Ectodermal cell (in vitro differentiated cells): ENCODE data around the gene FRMD6.

ENCODE experiments used
- H3K27ac ChIP-seq: 2 replicates; pipeline ENCODE4 v1.7.0; 2013; ENCODE audit warnings: mild to moderate bottlenecking, low read depth, low read length; ENCODE audit not compliant: insufficient read depth, poor library complexity, severe bottlenecking
- H3K27me3 ChIP-seq: 2 replicates; pipeline ENCODE4 v1.7.0; 2013; ENCODE audit warnings: mild to moderate bottlenecking, low read length; ENCODE audit not compliant: insufficient read depth, control insufficient read depth, poor library complexity, severe bottlenecking
- H3K36me3 ChIP-seq: one replicate; pipeline ENCODE4 v1.7.0; 2013; ENCODE audit warnings: low read length; ENCODE audit not compliant: control insufficient read depth, insufficient read depth
- H3K4me1 ChIP-seq: one replicate; pipeline ENCODE4 v1.7.0; 2013; ENCODE audit warnings: low read length; ENCODE audit not compliant: control insufficient read depth, insufficient read depth
- H3K4me3 ChIP-seq: 2 replicates; pipeline ENCODE4 v1.7.0; 2013; ENCODE audit warnings: low read depth, low read length, control low read depth; ENCODE audit not compliant: insufficient read depth
- H3K9me3 ChIP-seq: 2 replicates; pipeline ENCODE4 v1.7.0; 2013; ENCODE audit warnings: mild to moderate bottlenecking, low read length, moderate library complexity; ENCODE audit not compliant: control insufficient read depth
- WGBS, 2 experiments: methylation state at CpG; one replicate each; pipeline ENCODE4 v1.1.7; 2013; ENCODE audit warnings: missing lambda C conversion rate in 2 of 2; 5-methylcytosine and 5-hydroxymethylcytosine counted together

Gene FRMD6

DNA sequence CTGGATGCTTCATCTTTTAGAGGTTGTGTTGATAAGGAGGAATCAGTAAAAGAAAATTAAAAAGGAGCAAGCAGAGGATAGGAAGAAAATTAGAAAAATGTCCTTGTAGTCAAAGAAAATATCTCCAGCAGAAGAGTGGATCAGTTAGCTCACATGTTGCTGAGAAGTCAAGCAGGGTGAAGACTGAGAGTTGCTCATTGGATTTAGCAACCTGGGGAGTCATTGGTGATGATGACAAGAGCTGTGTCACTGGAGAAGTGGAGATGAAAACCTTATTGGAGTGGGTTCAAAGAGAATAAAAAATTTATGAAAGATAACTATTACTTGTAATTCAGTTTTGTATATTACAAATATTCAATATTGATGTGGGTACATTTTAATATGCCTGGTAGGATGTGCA is 9.8 kb downstream of the FRMD6 start:
- Histone ChIP-seq H3K27ac (no peak overlapping the region), H3K9me3 (no peaks in the 10 kb centered on the region), H3K36me3 (no peaks in the 10 kb centered on the region), H3K27me3 (no peaks in the 10 kb centered on the region), H3K4me3 (no peak overlapping the region), H3K4me1 (no peaks in the 10 kb centered on the region)

DNA sequence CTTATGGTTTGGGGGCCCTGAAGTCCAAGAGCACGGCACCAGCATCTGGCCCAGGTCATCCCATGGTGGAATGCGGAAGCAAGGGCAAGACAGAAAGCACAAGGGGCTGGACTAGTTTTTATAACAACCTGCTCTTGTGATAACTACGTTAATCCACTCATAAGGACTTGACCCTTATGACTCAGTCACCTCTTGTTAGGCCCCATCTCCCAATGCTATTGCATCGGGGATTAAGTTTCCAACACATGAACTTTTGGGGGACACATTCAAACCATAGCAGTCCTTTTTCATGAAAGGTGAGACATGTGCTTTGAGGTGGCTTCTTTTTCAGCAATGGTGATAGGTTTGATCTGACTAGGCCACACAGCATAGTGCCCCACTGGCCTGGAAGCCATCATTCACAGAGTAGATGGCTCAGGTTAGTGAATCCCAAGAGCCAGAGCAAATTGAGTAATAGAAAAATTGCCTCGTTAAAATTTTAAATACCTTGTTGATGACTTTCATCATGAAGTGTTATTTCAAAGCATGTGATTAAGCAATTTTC is 12.1 kb downstream of the FRMD6 start:
- no peak overlapping the region for H3K4me3 ChIP-seq

DNA sequence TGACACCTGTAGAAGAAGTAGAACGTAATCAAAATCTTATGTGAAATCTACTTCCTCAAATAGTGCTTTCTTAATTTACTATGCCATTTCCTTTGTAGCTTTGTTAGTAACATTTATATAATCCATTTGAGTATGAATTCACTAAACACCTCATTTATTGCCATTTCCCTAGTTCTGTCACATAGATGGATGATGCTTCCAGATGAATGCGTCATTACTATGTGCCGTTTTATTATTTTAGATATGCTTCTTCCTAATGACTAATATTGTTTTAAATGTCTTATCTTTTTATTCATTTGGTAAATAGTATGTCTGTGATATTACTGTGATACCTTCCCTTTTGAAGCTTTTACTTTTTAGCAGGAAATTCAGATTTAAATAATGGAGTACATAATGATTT is 14.4 kb downstream of the FRMD6 start:
- 100% methylated on average over 2 of the region's 3 CpGs; no CpG with 5 or more reads in 1 of the 2 experiments for WGBS, 2 experiments
- no peaks in the 10 kb centered on the region for H3K36me3 ChIP-seq
- H3K9me3 ChIP-seq, result no peaks in the 10 kb centered on the region
- H3K27me3 ChIP-seq, result no peaks in the 10 kb centered on the region
- H3K27ac ChIP-seq, result no peak overlapping the region
- no peak overlapping the region for H3K4me3 ChIP-seq
- no peaks in the 10 kb centered on the region for H3K4me1 ChIP-seq

More for the DNA sequence above, 12.1 kb downstream of the FRMD6 start:
- Histone ChIP-seq H3K27me3 (no peaks in the 10 kb centered on the region), H3K4me1 (no peaks in the 10 kb centered on the region), H3K9me3 (no peaks in the 10 kb centered on the region), H3K27ac (no peak overlapping the region), H3K36me3 (no peaks in the 10 kb centered on the region)
- WGBS, 2 experiments, result 96 to 97% methylated on average over 5 of the region's 5 CpGs

DNA sequence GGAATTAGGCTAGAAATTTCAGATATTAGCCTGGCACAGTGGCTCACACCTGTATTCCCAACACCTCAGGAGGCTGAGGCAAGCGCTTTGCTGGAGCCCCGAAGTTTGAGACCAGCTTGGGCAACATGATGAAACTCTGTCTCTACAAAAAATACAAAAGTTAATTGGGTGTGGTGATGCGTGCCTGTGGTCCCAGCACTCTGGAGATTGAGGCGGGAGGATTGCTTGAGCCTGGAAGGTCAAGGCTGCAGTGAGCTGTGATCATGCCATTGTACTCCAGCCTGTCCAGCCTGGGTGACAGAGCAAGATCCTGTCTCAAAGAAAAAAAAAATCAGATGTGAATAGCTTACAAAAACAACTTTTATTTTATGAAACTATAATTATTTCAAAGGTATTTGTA is 15.1 kb downstream of the FRMD6 start:
- Histone ChIP-seq H3K36me3 (no peaks in the 10 kb centered on the region), H3K4me1 (peaks cover 3% of the 10 kb centered on the region), H3K9me3 (no peaks in the 10 kb centered on the region), H3K4me3 (no peak overlapping the region), H3K27ac (no peak overlapping the region), H3K27me3 (no peaks in the 10 kb centered on the region)
- WGBS, 2 experiments, result 94 to 95% methylated on average over 4 of the region's 4 CpGs

DNA sequence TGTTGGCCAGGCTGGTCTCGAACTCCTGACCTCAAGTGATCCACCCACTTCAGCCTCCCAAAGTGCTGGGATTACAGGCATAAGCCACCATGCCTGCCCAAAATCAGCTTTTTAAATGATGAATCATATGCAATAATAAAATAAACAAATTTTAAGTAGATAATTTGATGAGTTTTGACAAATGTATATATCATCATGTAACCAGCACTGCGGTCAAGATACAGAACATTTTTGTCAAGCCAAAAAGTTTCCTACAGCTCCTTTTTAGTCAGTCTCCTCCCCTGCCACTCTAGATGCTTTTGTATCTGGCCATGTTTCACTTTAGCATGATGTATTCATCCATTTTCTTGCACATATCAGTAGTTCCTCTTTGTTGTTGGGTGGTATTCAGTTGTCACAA is 17.2 kb downstream of the FRMD6 start:
- WGBS, 2 experiments, result 92 to 96% methylated on average over 2 of the region's 2 CpGs
- Histone ChIP-seq H3K4me3 (no peak overlapping the region), H3K36me3 (no peaks in the 10 kb centered on the region), H3K27ac (no peak overlapping the region), H3K4me1 (peaks cover 5% of the 10 kb centered on the region), H3K9me3 (no peaks in the 10 kb centered on the region), H3K27me3 (no peaks in the 10 kb centered on the region)

DNA sequence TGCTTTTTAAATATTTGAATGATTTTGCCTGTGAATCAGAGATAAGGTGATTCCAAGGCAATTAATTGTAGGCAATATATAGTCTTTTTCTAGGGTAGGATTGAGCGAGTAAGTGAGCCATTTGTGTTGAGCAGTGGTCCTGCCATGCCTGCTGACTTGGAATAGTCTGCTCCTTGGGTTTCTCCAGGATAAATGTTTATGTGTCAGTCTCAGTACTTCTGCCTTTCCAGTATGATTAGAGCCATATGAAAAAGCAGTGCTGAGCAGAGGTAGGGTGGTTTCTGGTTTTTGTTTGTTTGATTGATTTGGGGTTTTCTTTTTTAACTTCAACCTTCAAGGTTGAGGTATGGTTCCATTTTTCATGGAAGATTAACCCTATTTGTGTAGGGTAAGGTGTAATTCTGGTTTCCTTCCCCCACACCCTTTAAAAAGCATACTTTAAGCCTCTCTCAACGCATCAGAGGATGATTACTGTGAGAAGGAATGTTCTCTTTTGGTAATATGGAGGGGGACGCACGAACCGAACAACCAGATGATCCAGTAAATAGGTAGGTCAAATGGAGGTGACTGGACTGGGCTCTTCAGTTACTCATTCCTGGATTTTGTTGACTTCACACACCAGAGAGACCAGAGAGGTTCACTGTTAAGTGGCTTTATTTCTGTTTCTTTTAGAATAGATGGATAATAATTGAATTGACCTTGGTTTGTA is 22.7 kb downstream of the FRMD6 start:
- no peaks in the 10 kb centered on the region for H3K27me3 ChIP-seq
- 93 to 99% methylated on average over 5 of the region's 5 CpGs for WGBS, 2 experiments
- no peaks in the 10 kb centered on the region for H3K36me3 ChIP-seq
- H3K4me1 ChIP-seq, result peaks cover 5% of the 10 kb centered on the region
- no peak overlapping the region for H3K27ac ChIP-seq
- no peak overlapping the region for H3K4me3 ChIP-seq
- no peaks in the 10 kb centered on the region for H3K9me3 ChIP-seq

DNA sequence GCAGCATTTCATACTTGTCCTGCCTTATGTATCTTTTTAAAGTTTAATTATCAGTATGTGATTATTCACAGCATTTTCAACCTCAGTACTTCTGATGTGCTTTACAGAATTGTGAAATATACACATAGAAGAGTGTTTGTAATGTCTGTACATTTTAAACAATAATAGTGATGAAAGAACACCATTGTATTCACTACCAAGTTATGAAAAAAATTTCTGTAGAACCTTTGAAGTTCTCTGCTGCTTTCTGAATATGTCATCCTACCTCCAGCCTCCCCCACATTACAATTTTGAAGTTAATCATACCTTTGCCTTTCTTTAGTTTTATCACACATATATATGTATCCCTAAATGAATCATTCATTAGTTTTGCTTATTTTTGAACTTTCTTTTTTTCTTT is 24.8 kb downstream of the FRMD6 start:
- Histone ChIP-seq H3K27ac (no peak overlapping the region), H3K4me3 (no peak overlapping the region), H3K9me3 (no peaks in the 10 kb centered on the region), H3K4me1 (peaks cover 10% of the 10 kb centered on the region), H3K36me3 (no peaks in the 10 kb centered on the region), H3K27me3 (no peaks in the 10 kb centered on the region)

DNA sequence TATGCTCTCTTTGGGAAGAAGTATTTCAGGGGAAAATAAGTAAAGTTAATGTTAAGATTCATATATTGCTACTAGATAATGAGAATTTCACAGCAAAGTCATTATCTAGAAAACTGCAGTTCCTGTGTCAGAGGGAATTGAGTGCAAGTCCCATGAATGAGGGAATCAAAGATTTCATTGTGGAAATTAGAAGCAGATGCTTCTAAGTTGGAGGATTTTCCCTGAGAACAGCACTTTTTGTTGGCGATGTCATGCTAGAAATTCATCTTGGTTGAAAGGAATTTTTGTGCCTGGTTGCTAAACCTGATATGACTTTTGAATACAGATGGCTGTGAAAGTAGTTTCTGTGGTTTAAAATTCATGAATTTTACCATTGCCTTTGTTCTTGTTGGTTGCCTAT is 25.6 kb downstream of the FRMD6 start:
- Histone ChIP-seq H3K4me1 (peaks cover 5% of the 10 kb centered on the region), H3K27ac (no peak overlapping the region), H3K36me3 (no peaks in the 10 kb centered on the region), H3K9me3 (no peaks in the 10 kb centered on the region), H3K4me3 (no peak overlapping the region), H3K27me3 (no peaks in the 10 kb centered on the region)
- WGBS, 2 experiments, result 93 to 98% methylated on average over 1 of the region's 1 CpG

DNA sequence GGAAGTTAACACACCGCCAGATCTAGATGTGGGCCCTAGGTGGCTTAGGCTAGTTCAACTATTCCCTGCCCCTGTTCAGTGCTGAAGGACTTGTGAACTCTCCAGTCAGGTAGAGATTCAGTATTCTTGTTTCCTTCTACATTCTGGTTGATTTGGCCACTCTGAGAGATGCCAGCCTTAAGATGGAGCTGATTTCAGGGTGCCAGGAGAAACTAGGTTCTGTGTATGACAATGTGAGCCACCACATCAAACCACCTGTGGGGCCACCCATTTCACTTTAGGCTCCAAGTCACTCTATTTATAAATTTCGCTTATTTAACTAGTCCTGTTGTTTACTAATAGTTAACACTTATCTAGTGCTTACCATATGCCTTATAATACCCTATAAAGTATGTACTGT is 26.0 kb downstream of the FRMD6 start:
- Histone ChIP-seq H3K36me3 (no peaks in the 10 kb centered on the region), H3K4me3 (no peak overlapping the region), H3K9me3 (no peaks in the 10 kb centered on the region), H3K27ac (no peak overlapping the region), H3K4me1 (peaks cover 5% of the 10 kb centered on the region), H3K27me3 (no peaks in the 10 kb centered on the region)
- 95 to 96% methylated on average over 1 of the region's 2 CpGs for WGBS, 2 experiments

DNA sequence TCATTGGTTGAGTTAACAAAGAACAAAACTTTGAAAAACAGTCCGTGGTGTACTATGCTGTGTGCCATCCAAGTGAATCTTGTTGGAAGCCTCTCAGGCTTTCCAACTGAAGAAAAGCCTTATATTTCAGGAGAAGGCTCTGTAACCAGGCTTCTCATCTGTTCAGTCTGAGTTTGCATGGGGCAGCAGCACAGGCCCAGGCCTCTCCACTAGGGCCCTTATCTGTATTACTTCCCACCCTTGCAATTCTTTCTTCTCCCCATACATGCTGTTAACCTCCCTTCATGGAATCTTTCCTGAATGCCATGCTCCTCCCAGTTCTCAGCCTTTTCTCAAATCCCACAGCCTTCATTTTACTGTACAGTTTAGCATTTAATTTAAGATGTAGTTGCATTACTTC is 28.3 kb downstream of the FRMD6 start:
- H3K9me3 ChIP-seq, result no peaks in the 10 kb centered on the region
- 91 to 92% methylated on average over 1 of the region's 1 CpG for WGBS, 2 experiments
- H3K36me3 ChIP-seq, result no peaks in the 10 kb centered on the region
- peaks cover 5% of the 10 kb centered on the region for H3K4me1 ChIP-seq
- no peak overlapping the region for H3K4me3 ChIP-seq
- no peaks in the 10 kb centered on the region for H3K27me3 ChIP-seq
- H3K27ac ChIP-seq, result no peak overlapping the region
